Measurements from ENCODE around the gene LRFN5. TPM values are rescaled to one million over a fixed set of nuclear protein-coding genes. Genes with fewer than 3 reads are reported as not detected.
A peak's percentile ranks its signal among the peaks of the same experiment; 100 is the strongest.
"Not testable (repeated sequence)": the region's sequence is repeated elsewhere in the genome, so short reads cannot be mapped to it uniquely, and the experiment has no call there.

The LRFN5 gene
- total RNA-seq, 1 experiment from 2014 or later: 0.37 TPM

- no peak for DNase-seq (ENCODE audit: low read depth)
Measured at GRCh38 chr14:41891624-41892023, 284.9 kb downstream of the LRFN5 start.

- DNase-seq (ENCODE audit: low read depth): no peak
Measured at GRCh38 chr14:41899416-41899815, 292.7 kb downstream of the LRFN5 start.

- DNase-seq (ENCODE audit: low read depth): no peak
Measured at GRCh38 chr14:41900644-41901043, 294.0 kb downstream of the LRFN5 start.

GRCh38 chr14:41901089-41901488 lies 294.4 kb downstream of the LRFN5 start:
- DNase-seq (ENCODE audit: low read depth): no peak

GRCh38 chr14:41905394-41905964 lies 298.8 kb downstream of the LRFN5 start:
- no peak for DNase-seq (ENCODE audit: low read depth)

GRCh38 chr14:41911155-41911554 lies 304.5 kb downstream of the LRFN5 start:
- not testable (repeated sequence) for DNase-seq (ENCODE audit: low read depth)

GRCh38 chr14:41913398-41913797 lies 306.7 kb downstream of the LRFN5 start:
- DNase-seq (ENCODE audit: low read depth): no peak

GRCh38 chr14:41915732-41916131 lies 309.1 kb downstream of the LRFN5 start:
- DNase-seq (ENCODE audit: low read depth): no peak

GRCh38 chr14:41916313-41916712 lies 309.6 kb downstream of the LRFN5 start:
- DNase-seq (ENCODE audit: low read depth): no peak

- peak; percentile 3 for DNase-seq (ENCODE audit: low read depth)
Measured at GRCh38 chr14:41925409-41925808, 318.7 kb downstream of the LRFN5 start.

- DNase-seq (ENCODE audit: low read depth): no peak
Measured at GRCh38 chr14:41950428-41951151, 343.9 kb downstream of the LRFN5 start.

Small RNA genes within 50 kb of the gene (small RNA-seq; reads per million reads assigned to genes)
- gene RF00322: not detected
